Daoy (cell line): ENCODE results near the gene GAD1. TPM values are rescaled to one million over a fixed set of nuclear protein-coding genes. Genes with fewer than 3 reads are reported as not detected.

ENCODE experiments used
- DNase-seq: peaks from one replicate; pipeline ENCODE4 v3.0.0-alpha.2; 2015; ENCODE audit warnings: low read depth
- total RNA-seq: library from RNA; depleted of rRNA; stranded (reverse); fragments of >200 nt; shearing (Covaris generic); gene quantifications from 2 replicates; pipeline ENCODE4 v1.2.3, GENCODE V29; 2014

GAD1 gene
- total RNA-seq, 1 experiment from 2014 or later = 8.6 TPM

DNA sequence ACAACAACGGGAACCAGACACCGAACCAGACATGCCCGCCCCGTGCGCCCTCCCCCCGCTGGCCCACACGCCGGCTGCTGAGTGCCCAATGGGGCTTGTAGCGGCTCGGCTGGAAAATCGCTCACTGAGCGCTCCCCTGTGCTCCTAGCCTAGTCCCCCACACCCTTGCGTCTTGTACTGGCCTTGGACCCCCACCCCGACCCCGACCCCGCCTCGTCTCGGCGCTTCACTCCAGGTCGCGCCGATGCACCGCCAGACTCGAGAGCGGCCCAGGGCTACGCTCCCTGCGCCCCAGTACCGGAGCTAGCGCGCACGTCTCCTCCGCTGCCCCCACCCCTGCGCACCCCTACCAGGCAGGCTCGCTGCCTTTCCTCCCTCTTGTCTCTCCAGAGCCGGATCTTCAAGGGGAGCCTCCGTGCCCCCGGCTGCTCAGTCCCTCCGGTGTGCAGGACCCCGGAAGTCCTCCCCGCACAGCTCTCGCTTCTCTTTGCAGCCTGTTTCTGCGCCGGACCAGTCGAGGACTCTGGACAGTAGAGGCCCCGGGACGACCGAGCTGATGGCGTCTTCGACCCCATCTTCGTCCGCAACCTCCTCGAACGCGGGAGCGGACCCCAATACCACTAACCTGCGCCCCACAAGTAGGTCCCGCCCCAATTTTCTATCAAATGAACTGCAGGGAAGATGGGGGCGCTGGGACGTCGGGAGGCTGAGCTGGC lies 1.5 kb downstream of the GAD1 start:
- peak; percentile 32 for DNase-seq

GRCh38 chr2:170818752-170819470 lies 2.2 kb downstream of the GAD1 start:
- DNase-seq = no peak

GRCh38 chr2:170819680-170820664 lies 3.3 kb downstream of the GAD1 start:
- DNase-seq = no peak

GRCh38 chr2:170820757-170821530 lies 4.3 kb downstream of the GAD1 start:
- DNase-seq = no peak

- no peak for DNase-seq
Observed at GRCh38 chr2:170821531-170822289, 5.0 kb downstream of the GAD1 start.

DNA sequence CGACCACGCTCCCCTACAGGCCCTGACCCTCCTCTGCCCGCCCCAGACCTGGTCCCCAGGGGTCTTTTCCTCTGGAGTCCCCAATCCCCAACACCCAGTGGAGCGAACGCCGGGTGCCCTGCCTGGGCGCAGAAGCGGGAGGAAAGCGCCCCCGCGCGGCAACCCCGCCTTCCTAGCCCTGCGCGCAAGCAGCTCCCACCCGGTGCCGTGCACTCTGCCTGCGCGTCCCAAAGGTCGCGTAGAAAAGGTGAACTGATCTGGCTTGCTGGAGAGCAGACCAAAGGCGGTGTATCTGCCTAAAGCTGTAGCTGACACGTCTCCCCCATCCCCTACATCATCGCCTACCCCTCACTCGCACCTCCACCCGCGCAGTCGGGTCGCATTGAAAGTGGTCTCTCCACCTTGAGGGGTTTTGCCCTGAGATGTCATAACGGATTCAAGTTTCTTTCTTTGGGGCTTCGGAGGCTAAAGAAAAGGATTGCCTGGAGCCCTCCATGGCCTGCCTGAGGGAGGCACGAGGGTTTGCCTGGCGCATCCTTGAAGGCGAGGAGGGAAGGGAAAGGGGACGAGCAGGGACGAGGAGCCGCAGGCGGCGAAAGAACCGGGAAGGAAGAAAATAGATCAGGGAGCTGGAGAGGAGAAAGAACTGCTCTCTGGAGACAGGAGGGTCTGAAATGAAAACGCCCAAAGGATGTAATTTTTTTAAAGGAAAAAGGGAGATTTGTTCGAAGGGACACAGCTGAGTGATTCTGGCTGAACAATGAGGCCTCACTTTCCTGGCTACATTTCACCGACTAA lies 5.8 kb downstream of the GAD1 start:
- peak; percentile 42 for DNase-seq

- DNase-seq = no peak
Observed at GRCh38 chr2:170823088-170823897, 6.6 kb downstream of the GAD1 start.

DNA sequence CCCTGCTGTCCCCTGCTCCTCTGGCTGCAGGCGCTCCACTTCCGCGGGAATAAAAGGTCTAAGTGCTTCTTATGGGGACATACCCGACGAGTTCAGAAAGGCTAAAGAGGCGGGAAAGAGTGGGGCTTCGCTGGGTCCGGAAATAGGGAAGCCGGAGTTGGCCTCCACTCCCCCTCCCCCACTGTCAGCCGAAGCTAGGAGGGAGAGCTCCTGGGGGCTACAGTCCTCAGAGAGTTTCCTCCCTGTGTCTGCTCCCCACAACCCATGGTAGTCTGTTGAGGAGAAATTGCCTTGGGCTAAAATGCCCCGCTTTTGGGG lies 7.2 kb downstream of the GAD1 start:
- no peak for DNase-seq

GRCh38 chr2:170824526-170825015 lies 7.9 kb downstream of the GAD1 start:
- DNase-seq = no peak

DNA sequence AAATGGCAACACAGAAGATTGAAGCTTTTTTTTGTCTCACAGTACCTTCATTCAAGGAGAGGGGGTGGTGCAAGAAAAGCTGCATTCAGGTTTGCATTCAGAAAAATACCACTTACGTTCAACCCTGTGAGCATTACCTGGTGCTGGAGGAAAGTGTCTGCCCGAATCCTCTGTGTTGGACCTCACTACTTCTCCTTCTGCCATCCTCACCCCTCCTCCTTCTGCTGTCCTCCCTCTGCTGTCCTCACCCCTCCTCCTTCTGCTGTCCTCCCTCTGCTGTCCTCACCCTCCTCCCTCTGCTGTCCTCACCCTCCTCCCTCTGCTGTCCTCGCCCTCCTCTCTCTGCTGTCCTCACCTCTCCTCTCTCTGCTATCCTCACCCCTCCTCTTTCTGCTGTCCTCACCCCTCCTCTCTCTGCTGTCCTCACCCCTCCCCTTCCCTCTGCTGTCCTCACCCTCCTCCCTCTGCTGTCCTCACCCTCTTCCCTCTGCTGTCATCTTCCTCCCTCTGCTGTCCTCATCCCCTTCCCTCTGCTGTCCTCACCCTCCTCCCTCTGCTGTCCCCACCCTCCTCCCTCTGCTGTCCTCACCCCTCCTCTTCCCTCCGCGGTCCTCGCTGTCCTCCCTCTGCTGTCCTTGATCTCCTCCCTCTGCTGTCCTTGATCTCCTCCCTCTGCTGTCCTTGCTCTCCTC lies 11.3 kb downstream of the GAD1 start:
- DNase-seq = no peak

GRCh38 chr2:170828533-170828916 lies 11.8 kb downstream of the GAD1 start:
- DNase-seq = no peak

DNA sequence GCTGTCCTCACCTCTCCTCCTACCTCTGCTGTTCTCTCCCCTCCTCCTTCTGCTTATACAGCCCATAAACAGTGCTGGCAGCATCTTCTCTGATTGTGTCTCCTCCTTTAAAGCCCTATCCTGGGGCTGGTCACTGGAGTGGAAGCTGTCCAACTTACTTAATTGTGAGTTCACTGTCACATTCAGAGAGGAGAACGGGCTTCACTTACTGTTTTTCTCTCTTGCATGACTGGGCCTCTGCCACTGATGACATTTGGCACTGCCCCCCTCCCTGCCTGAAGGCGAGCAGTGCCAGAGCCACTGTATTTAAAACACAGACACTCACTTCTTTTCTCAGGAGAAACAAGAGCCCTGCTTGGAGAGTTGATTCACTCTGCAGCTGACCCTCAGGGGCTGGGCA lies 12.3 kb downstream of the GAD1 start:
- no peak for DNase-seq

DNA sequence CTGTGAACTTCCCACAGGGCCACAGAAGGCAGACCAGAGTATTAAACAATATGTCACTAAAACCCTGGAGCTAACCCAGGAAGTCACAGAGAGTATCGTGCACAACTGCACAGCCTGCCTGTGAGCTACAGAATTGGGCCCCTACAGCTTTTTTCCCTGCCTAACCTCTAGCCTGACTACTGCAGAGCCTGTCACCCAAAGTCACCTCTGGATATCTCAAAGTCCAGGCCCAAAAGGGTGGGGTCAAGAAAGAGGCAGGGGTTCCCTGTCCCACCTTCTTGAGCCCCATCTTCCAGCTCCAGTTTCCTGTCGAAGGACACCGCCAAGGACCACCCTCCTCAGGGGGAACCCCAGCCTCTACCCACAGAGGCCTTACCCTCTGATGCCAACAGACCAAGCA lies 13.5 kb downstream of the GAD1 start:
- DNase-seq = no peak

DNA sequence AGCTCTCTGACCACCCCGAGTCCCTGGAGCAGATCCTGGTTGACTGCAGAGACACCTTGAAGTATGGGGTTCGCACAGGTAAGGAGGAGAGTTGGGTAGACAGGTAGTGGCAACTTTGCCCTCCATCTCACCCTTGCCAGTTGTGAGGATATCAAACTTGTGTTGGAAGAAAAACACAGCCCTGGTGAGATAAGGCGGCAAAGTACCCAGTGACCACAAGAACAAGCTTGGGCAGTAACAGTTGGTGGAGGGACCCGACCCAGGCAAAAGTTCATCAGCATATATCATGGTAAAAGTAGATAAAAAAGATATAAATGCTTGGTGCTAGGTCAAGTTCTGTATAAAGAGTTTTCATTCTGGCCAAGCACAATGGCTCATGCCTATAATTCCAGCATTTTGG lies 14.4 kb downstream of the GAD1 start:
- no peak for DNase-seq

DNA sequence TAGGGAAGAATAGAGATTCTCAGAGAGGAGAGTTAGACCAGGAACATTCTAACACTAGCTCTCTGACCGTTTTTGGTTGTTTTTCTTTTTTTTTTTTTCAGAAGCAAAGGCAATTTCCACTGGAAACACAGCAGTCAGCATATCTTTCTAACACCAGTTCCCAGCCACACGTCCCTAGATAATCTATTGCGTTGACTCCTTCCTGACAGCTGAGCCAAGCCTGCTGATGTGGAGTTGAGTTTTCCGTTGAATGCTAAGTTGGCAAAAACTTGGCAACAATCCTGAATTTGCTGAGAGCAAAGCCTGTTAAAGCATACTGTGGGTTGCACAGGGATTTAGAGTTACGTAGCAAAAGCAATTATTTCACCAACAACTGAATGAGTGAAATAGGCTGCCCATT lies 19.3 kb downstream of the GAD1 start:
- no peak for DNase-seq

DNA sequence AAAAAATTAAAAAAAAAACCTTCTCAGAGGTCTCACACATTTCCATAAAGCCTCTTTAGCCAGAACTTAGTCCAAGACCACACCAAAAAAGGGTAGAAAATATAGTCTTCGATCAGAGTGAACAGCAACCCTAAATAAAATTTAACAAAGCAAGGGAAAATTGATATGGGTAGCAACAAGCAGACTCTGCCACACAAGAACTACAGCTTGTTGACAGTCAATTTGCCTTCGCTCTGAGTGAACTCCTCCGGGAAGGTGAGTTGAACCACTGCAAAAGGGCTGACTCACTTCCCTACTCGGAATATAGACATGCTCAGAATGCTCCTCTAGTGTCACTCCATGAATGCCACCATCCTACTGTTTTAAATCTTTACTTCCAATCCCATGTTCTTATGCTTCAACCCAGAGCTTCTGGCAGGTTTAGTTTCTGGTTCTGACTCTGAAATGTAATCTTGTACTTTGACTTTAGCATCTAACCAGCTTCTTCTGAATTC lies 24.1 kb downstream of the GAD1 start:
- no peak for DNase-seq

DNA sequence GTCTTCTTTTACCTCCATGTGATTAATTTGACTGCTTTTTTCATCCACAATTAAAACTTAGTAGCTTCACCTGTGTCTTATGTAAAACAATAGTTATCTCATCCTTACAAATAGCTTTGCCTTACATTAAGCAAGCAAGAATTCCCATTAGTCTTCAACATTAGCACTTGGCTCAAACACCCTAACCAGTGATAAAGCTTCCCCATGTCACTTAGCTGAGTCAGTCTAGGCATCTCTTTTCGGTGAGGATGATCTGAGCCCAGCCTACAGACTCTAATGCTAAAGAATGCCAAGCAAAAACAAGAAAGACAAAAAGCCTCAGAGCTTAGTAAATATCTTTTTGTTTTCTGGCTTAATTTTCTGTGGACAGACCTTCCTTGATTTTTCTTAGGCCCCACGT lies 26.1 kb downstream of the GAD1 start:
- peak; percentile 54 for DNase-seq

DNA sequence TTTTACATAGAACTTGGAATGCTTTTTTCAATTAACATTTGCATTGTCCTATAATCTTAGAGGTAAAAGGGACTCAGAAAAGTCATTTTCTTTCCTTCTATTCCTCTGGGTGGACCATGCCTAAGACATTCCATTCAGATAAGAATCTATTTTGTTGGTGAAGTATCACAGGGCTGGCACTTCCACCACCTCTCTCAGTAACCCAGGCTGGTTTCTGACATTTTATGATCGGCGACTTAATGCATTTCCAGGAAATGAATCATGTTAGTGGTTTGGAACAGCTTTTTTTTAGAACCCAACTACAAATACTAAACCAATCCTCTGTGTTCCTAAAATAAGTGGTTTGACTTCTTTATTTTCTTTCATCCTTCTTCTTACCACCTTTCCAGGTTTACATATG lies 27.0 kb downstream of the GAD1 start:
- DNase-seq = peak; percentile 81
